GM10248 (cell line): ENCODE measurements around the gene AP3M1.

Experiments
- CTCF ChIA-PET: fragments of 300-600 bp; sonication (Branson Sonifier 250); formaldehyde crosslinking; extraction: SDS; loops from one replicate; lab custom pipeline; 2021; ENCODE audit warnings: antibody characterized with exemption; lab: Yijun Ruan, JAX
- POLR2A ChIA-PET: fragments of 350-650 bp; sonication (Branson Sonifier 250); formaldehyde crosslinking; extraction: SDS; loops from one replicate; lab custom pipeline; 2020; ENCODE audit warnings: antibody characterized with exemption; lab: Yijun Ruan, JAX
- DNase-seq: peaks from one replicate; pipeline ENCODE4 v3.0.0; 2012; ENCODE audit errors: extremely low spot score
- TF ChIP-seq, protein P1 (sequence below): IDR thresholded peaks from 2 replicates; pipeline ENCODE4 v1.5.1; 2012; ENCODE audit warnings: mild to moderate bottlenecking, low read depth; ENCODE audit errors: extremely low read depth, missing control alignments, control extremely low read depth

AP3M1 gene

DNA sequence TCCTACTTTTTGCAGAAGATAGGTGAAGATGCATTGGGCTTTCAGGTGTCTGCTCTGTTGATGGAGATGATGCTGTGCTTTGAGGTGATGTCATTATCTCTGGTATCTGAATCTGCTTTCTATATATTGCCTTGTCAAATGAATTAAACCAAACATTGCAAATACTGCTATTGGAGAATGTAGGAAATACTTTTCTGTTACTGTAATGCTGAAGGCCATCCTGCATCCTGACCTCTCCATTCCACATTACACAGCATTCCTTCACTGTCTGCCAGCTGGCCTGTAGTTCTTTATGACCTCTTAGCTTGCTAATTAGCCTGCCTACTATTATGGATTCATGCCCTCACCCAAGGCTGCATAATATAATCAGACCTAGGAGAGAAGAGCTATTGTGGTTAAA lies 79.5 kb downstream of the AP3M1 start:
- no peak for DNase-seq
- TF ChIP-seq, protein P1, sequence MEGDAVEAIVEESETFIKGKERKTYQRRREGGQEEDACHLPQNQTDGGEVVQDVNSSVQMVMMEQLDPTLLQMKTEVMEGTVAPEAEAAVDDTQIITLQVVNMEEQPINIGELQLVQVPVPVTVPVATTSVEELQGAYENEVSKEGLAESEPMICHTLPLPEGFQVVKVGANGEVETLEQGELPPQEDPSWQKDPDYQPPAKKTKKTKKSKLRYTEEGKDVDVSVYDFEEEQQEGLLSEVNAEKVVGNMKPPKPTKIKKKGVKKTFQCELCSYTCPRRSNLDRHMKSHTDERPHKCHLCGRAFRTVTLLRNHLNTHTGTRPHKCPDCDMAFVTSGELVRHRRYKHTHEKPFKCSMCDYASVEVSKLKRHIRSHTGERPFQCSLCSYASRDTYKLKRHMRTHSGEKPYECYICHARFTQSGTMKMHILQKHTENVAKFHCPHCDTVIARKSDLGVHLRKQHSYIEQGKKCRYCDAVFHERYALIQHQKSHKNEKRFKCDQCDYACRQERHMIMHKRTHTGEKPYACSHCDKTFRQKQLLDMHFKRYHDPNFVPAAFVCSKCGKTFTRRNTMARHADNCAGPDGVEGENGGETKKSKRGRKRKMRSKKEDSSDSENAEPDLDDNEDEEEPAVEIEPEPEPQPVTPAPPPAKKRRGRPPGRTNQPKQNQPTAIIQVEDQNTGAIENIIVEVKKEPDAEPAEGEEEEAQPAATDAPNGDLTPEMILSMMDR: no peak
- ChIA-PET CTCF (interaction anchor here (1.5 kb wide), 1 partner anchor 13 kb away, joined by 3 read pairs; no protein-coding TSS in a partner anchor), POLR2A (no interaction called here)
